HepG2 (cell line): ENCODE results near the gene FIZ1. TPM values are rescaled to one million over a fixed set of nuclear protein-coding genes. Genes with fewer than 3 reads are reported as not detected.

ENCODE experiments used
- ETV6 ChIP-seq: sonication (generic); formaldehyde crosslinking; conservative IDR thresholded peaks from 2 replicates; pipeline ENCODE4 v1.4.0; 2020; ENCODE audit warnings: missing genetic modification reagents
- GABPA ChIP-seq, 2 experiments: IDR thresholded peaks; 2 replicates each; pipeline ENCODE4 v1.6.1; 2011 to 2016; ENCODE audit warnings: low read depth in 2 of 2, low read length in 1 of 2, missing biosample characterization in 1 of 2, missing genetic modification characterization in 1 of 2
- HMGXB4 ChIP-seq, 2 experiments: sonication (generic) in 1 of 2; formaldehyde crosslinking in 1 of 2; IDR thresholded peaks; 2 replicates each; pipeline versions ENCODE4 v1.4.0 to v1.6.1; 2018 to 2020; ENCODE audit warnings: missing genetic modification reagents in 2 of 2, borderline replicate concordance in 1 of 2, low read depth in 1 of 2, mild to moderate bottlenecking in 1 of 2, missing biosample characterization in 1 of 2
- SMAD1 ChIP-seq: sonication (generic); formaldehyde crosslinking; IDR thresholded peaks from 2 replicates; pipeline ENCODE4 v1.4.0; 2020; ENCODE audit warnings: missing genetic modification reagents, low read depth, mild to moderate bottlenecking, borderline replicate concordance
- TRIM24 ChIP-seq: sonication (generic); formaldehyde crosslinking; IDR thresholded peaks from 2 replicates; pipeline ENCODE4 v1.8.0; 2022; ENCODE audit warnings: mild to moderate bottlenecking, missing genetic modification reagents
- TSC22D2 ChIP-seq: sonication (generic); formaldehyde crosslinking; IDR thresholded peaks from 2 replicates; pipeline ENCODE4 v1.5.1; 2020; ENCODE audit warnings: missing genetic modification reagents, mild to moderate bottlenecking, borderline replicate concordance
- ZMYM3 ChIP-seq: sonication (generic); formaldehyde crosslinking; IDR thresholded peaks from 2 replicates; pipeline ENCODE4 v1.5.1; 2020; ENCODE audit warnings: mild to moderate bottlenecking, missing genetic modification reagents
- ZNF768 ChIP-seq: sonication (generic); formaldehyde crosslinking; IDR thresholded peaks from 2 replicates; pipeline ENCODE4 v1.4.0; 2020; ENCODE audit warnings: missing genetic modification reagents
- polyA plus RNA-seq, 8 experiments: library from polyadenylated mRNA; depleted of rRNA in 3 of 8; stranded (reverse) in 7 of 8; unstranded in 1 of 8; fragments of >200 nt; fragmentation: Illumina TruSeq in 4 of 8; extraction: Trizol in 4 of 8; gene quantifications; 2 replicates each; pipeline versions ENCODE4 v1.2.1 to v1.2.3, GENCODE V29; 2011 to 2016; ENCODE audit warnings: low read depth in 4 of 8, missing spikeins in 1 of 8, mixed read lengths in 1 of 8; ENCODE audit not compliant: insufficient read depth in 1 of 8
- total RNA-seq, 5 experiments: library from RNA; depleted of rRNA; stranded (reverse); fragments of >200 nt; fragmentation: Illumina TruSeq; extraction: Trizol; gene quantifications; 2 replicates each; pipeline ENCODE4 v1.2.3, GENCODE V29; 2016; ENCODE audit warnings: low read depth in 1 of 5
- TF ChIP-seq, protein P1 (sequence below): sonication (generic); formaldehyde crosslinking; IDR thresholded peaks from 2 replicates; pipeline ENCODE4 v1.4.0; 2020; ENCODE audit warnings: missing genetic modification reagents
- TF ChIP-seq, protein P2 (sequence below): sonication (generic); formaldehyde crosslinking; IDR thresholded peaks from 2 replicates; pipeline ENCODE4 v1.5.0; 2020; ENCODE audit warnings: mild to moderate bottlenecking, missing genetic modification reagents, borderline replicate concordance
- TF ChIP-seq, protein P3 (sequence below): sonication (generic); formaldehyde crosslinking; IDR thresholded peaks from 2 replicates; pipeline ENCODE4 v1.4.0; 2020; ENCODE audit warnings: mild to moderate bottlenecking, low read depth, missing genetic modification reagents
- TF ChIP-seq, protein P4 (sequence below): sonication (generic); formaldehyde crosslinking; IDR thresholded peaks from 2 replicates; pipeline ENCODE4 v1.4.0; 2020; ENCODE audit warnings: missing genetic modification reagents, borderline replicate concordance

The FIZ1 gene
- total and polyA plus RNA-seq, 2 of the 13 experiments (the other 11 are each of a cell fraction or from before 2014, with no cell fraction given): 3.6 to 5.9 TPM

GRCh38 chr19:55643003-55643886, 43.9 kb upstream of the FIZ1 start, which contains the start of gene ZNF581 (continued):
- TF ChIP-seq ETV6 (CRISPR knock-in tag): peak; percentile 79
- TF ChIP-seq ZMYM3 (CRISPR knock-in tag): peak; percentile 86
- TF ChIP-seq, protein P1, sequence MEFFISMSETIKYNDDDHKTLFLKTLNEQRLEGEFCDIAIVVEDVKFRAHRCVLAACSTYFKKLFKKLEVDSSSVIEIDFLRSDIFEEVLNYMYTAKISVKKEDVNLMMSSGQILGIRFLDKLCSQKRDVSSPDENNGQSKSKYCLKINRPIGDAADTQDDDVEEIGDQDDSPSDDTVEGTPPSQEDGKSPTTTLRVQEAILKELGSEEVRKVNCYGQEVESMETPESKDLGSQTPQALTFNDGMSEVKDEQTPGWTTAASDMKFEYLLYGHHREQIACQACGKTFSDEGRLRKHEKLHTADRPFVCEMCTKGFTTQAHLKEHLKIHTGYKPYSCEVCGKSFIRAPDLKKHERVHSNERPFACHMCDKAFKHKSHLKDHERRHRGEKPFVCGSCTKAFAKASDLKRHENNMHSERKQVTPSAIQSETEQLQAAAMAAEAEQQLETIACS: 0 out of 2 replicates have a peak, but pooled peaks have one; percentile 22
- TF ChIP-seq, protein P2, sequence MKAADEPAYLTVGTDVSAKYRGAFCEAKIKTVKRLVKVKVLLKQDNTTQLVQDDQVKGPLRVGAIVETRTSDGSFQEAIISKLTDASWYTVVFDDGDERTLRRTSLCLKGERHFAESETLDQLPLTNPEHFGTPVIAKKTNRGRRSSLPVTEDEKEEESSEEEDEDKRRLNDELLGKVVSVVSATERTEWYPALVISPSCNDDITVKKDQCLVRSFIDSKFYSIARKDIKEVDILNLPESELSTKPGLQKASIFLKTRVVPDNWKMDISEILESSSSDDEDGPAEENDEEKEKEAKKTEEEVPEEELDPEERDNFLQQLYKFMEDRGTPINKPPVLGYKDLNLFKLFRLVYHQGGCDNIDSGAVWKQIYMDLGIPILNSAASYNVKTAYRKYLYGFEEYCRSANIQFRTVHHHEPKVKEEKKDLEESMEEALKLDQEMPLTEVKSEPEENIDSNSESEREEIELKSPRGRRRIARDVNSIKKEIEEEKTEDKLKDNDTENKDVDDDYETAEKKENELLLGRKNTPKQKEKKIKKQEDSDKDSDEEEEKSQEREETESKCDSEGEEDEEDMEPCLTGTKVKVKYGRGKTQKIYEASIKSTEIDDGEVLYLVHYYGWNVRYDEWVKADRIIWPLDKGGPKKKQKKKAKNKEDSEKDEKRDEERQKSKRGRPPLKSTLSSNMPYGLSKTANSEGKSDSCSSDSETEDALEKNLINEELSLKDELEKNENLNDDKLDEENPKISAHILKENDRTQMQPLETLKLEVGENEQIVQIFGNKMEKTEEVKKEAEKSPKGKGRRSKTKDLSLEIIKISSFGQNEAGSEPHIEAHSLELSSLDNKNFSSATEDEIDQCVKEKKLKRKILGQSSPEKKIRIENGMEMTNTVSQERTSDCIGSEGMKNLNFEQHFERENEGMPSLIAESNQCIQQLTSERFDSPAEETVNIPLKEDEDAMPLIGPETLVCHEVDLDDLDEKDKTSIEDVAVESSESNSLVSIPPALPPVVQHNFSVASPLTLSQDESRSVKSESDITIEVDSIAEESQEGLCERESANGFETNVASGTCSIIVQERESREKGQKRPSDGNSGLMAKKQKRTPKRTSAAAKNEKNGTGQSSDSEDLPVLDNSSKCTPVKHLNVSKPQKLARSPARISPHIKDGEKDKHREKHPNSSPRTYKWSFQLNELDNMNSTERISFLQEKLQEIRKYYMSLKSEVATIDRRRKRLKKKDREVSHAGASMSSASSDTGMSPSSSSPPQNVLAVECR (CRISPR knock-in tag): peak; percentile 70
- TF ChIP-seq TSC22D2: no peak
- peak; percentile 75; the same call in 1 of the 2 replicates for TF ChIP-seq SMAD1 (CRISPR knock-in tag)
- TF ChIP-seq, protein P3, sequence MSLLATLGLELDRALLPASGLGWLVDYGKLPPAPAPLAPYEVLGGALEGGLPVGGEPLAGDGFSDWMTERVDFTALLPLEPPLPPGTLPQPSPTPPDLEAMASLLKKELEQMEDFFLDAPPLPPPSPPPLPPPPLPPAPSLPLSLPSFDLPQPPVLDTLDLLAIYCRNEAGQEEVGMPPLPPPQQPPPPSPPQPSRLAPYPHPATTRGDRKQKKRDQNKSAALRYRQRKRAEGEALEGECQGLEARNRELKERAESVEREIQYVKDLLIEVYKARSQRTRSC: 0 out of 2 replicates have a peak, but pooled peaks have one; percentile 33
- peak; percentile 68 for TF ChIP-seq GABPA (IDR thresholded peaks at IDR 0.05; ENCODE audit: low read depth, low read length)
- peak; percentile 90 for TF ChIP-seq GABPA (CRISPR knock-in tag; IDR thresholded peaks at IDR 0.05; ENCODE audit: low read depth)
- no peak for TF ChIP-seq TRIM24 (CRISPR knock-in tag)
- TF ChIP-seq ZNF768 (CRISPR knock-in tag): peak; percentile 96
- TF ChIP-seq, protein P4, sequence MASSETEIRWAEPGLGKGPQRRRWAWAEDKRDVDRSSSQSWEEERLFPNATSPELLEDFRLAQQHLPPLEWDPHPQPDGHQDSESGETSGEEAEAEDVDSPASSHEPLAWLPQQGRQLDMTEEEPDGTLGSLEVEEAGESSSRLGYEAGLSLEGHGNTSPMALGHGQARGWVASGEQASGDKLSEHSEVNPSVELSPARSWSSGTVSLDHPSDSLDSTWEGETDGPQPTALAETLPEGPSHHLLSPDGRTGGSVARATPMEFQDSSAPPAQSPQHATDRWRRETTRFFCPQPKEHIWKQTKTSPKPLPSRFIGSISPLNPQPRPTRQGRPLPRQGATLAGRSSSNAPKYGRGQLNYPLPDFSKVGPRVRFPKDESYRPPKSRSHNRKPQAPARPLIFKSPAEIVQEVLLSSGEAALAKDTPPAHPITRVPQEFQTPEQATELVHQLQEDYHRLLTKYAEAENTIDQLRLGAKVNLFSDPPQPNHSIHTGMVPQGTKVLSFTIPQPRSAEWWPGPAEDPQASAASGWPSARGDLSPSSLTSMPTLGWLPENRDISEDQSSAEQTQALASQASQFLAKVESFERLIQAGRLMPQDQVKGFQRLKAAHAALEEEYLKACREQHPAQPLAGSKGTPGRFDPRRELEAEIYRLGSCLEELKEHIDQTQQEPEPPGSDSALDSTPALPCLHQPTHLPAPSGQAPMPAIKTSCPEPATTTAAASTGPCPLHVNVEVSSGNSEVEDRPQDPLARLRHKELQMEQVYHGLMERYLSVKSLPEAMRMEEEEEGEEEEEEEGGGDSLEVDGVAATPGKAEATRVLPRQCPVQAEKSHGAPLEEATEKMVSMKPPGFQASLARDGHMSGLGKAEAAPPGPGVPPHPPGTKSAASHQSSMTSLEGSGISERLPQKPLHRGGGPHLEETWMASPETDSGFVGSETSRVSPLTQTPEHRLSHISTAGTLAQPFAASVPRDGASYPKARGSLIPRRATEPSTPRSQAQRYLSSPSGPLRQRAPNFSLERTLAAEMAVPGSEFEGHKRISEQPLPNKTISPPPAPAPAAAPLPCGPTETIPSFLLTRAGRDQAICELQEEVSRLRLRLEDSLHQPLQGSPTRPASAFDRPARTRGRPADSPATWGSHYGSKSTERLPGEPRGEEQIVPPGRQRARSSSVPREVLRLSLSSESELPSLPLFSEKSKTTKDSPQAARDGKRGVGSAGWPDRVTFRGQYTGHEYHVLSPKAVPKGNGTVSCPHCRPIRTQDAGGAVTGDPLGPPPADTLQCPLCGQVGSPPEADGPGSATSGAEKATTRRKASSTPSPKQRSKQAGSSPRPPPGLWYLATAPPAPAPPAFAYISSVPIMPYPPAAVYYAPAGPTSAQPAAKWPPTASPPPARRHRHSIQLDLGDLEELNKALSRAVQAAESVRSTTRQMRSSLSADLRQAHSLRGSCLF (CRISPR knock-in tag): no peak
- peak; percentile 26 to 84; a peak in 2 of 4 replicates for TF ChIP-seq HMGXB4 (CRISPR knock-in tag; IDR thresholded peaks at IDR 0.05; ENCODE audit: borderline replicate concordance in 1 of 2, low read depth in 1 of 2)
